Measurements from ENCODE around the gene VDAC1. TPM values are rescaled to one million over a fixed set of nuclear protein-coding genes. Genes with fewer than 3 reads are reported as not detected.

The VDAC1 gene
- total and polyA plus RNA-seq, 12 donors = 229 to 609 (median 529) TPM

DNA sequence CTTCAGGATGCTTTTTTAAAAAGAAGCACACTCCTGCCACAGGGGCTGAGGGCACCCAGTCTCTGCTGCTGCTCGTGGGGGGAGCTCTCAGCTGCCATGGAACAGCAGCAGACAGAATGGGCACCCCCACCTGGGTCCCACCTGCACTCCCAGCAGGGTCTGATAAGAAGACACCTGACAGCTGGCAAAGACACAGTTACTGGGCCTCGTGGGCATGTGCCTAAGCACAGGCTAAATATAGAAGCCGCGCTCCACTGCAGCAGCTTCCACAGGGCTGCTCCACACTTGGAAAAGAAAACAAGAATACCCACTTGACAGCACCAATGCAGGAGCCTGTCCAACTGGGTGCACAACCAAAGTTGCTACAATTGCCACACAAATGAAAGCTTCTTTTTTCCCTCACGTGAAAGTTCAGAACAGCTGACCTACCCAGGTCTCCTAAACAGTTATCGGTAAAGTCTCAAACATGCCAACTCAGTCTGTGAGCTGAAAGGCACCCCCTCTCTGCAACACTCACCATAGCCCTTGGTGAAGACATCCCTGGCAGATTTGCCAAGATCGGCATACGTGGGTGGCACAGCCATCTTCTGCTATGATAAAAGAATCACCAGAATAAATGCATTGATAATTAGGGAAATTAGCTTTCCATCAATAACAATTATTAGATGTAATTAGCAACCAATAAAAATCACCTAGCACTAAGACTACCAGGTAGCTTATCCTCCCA, 12.2 kb downstream of the VDAC1 start:
- Histone ChIP-seq H3K27me3 (no peaks in the 10 kb centered on the region), H3K4me3 (no peak overlapping the region), H3K9me3 (no peaks in the 10 kb centered on the region), H3K4me1 (peaks cover 18 to 76% (median 59%) of the 10 kb centered on the region in 9 donors), H3K27ac (peak overlapping the region; percentile 11 to 85 (median 75)), H3K36me3 (peaks cover 0 to 53% (median 32%) of the 10 kb centered on the region in 9 donors)
- peak; percentile 59 to 82 (median 73) for ATAC-seq
- intact Hi-C loops (cut with DNase I) = no loop called here
- TF ChIP-seq, protein P1, sequence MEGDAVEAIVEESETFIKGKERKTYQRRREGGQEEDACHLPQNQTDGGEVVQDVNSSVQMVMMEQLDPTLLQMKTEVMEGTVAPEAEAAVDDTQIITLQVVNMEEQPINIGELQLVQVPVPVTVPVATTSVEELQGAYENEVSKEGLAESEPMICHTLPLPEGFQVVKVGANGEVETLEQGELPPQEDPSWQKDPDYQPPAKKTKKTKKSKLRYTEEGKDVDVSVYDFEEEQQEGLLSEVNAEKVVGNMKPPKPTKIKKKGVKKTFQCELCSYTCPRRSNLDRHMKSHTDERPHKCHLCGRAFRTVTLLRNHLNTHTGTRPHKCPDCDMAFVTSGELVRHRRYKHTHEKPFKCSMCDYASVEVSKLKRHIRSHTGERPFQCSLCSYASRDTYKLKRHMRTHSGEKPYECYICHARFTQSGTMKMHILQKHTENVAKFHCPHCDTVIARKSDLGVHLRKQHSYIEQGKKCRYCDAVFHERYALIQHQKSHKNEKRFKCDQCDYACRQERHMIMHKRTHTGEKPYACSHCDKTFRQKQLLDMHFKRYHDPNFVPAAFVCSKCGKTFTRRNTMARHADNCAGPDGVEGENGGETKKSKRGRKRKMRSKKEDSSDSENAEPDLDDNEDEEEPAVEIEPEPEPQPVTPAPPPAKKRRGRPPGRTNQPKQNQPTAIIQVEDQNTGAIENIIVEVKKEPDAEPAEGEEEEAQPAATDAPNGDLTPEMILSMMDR (IDR thresholded peaks at IDR 0.05) = no peak
- 41 to 59% methylated on average over 8 of the region's 8 CpGs for WGBS, 2 donors
- peak; percentile 41 to 67 for DNase-seq

DNA sequence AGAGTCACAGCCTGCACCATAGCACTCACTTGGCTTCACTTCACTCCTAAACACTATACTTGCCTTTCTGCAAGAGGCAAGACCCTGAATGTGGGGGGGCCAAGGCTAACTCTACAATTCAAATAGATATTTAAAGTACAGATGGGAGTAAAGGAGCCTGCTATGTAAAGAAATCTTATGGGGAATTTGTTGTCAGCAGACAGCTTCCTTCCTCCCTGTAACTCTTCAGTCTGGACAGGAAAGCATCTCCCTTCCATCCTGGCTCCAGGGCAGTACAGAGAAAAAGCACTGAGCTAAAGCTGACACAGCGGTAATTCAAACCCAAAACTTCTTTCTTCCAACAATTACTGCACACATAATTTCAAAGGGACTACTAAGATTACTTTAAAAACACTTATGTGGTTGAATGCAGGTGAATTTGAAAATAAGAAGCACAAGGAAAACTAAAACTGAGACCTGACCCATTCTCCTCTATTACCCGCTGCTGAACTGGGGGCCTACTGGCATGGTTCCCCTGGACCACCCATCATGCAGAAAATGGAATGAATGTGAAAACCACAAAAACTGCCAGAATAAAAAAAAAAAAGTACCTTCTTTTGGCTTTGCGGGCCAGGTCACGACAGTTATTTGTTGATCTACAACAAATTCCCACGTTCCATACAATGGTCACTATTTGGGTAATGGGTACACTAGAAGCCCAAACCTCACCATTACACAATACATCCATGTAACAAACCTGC, 13.4 kb downstream of the VDAC1 start:
- TF ChIP-seq, protein P1 (IDR thresholded peaks at IDR 0.05) = no peak
- Histone ChIP-seq H3K4me3 (no peak overlapping the region), H3K27ac (peak overlapping the region in 3 of 10 donors; percentile 81 to 85 (median 82)), H3K36me3 (peaks cover 0 to 65% (median 44%) of the 10 kb centered on the region in 9 donors), H3K4me1 (peaks cover 11 to 63% (median 52%) of the 10 kb centered on the region in 9 donors), H3K27me3 (no peaks in the 10 kb centered on the region), H3K9me3 (no peaks in the 10 kb centered on the region)
- 93 to 96% methylated on average over 5 of the region's 5 CpGs for WGBS, 2 donors
- intact Hi-C loops (cut with DNase I) = no loop called here
- ATAC-seq (no peak), DNase-seq (no peak)

DNA sequence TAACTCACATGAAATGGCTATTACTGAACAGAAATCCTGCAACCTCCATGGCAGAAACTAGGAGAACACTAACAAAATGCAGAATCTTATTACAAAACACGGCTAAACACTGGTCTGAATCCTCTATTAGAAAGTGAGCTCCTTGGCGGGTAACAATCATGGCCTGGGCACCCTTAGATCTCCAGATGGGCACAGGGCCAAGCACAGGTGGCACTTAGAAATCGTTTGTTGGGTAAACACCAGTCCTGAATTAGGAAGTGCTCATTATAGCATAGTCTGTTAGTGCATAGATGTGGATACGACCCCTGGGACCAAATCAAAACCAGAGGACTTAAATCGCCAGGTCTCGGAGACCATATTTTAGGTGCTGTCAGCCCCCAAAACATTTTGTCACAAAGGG, 14.4 kb downstream of the VDAC1 start:
- peaks cover 2 to 61% (median 49%) of the 10 kb centered on the region in 9 donors for H3K4me1 ChIP-seq
- peaks cover 0 to 75% (median 49%) of the 10 kb centered on the region in 9 donors for H3K36me3 ChIP-seq
- H3K27ac ChIP-seq = peak overlapping the region in 2 of 10 donors; percentile 7 to 33
- H3K27me3 ChIP-seq = no peaks in the 10 kb centered on the region
- 78 to 79% methylated on average over 6 of the region's 6 CpGs for WGBS, 2 donors
- TF ChIP-seq, protein P1 (IDR thresholded peaks at IDR 0.05) = no peak
- no peak for DNase-seq
- H3K9me3 ChIP-seq = no peaks in the 10 kb centered on the region
- H3K4me3 ChIP-seq = no peak overlapping the region
- ATAC-seq = no peak
- intact Hi-C loops (cut with DNase I) = no loop called here

DNA sequence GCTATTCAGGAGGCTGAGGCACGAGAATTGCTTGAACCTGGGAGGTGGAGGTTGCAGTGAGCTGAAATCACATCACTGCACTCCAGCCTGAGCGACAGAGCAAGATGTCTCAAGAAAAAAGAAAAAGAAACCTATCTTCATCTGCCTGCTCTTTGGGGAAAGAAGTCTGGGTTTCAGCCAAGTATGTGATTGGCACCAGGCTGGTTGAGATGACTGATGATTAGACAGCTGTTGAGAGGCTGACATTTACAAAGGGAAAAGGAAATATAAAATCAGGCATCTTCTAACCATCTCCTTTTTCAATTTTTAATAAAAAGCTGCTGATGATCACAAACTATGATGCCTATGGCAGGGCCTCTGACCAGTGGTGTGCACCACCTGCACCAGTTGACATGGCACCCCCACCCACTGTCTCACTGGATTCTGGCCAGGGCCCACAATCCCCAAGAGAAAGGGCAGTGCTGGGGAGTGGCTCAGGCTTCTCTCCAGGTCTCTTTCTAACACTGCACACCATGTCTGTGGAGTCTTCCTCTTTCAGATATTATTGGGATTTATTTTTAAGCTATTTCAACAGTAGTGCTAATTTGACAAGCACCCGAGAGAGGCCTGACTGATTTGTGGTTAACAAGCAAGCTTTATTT, 19.1 kb downstream of the VDAC1 start:
- DNase-seq (no peak), ATAC-seq (peak in 3 of 8 donors; percentile 41 to 59 (median 43))
- no peaks in the 10 kb centered on the region for H3K9me3 ChIP-seq
- H3K27me3 ChIP-seq = no peaks in the 10 kb centered on the region
- 75 to 81% methylated on average over 3 of the region's 3 CpGs for WGBS, 2 donors
- TF ChIP-seq, protein P1 (IDR thresholded peaks at IDR 0.05) = no peak
- H3K27ac ChIP-seq = peak overlapping the region in 1 of 10 donors; percentile 6
- no peak overlapping the region for H3K4me3 ChIP-seq
- intact Hi-C loops (cut with DNase I) = no loop called here
- H3K4me1 ChIP-seq = peaks cover 0 to 25% (median 11%) of the 10 kb centered on the region in 9 donors
- peaks cover 0 to 100% (median 55%) of the 10 kb centered on the region in 9 donors for H3K36me3 ChIP-seq
